Measurements from ENCODE around the gene TJAP1.

The TJAP1 gene, protein sequence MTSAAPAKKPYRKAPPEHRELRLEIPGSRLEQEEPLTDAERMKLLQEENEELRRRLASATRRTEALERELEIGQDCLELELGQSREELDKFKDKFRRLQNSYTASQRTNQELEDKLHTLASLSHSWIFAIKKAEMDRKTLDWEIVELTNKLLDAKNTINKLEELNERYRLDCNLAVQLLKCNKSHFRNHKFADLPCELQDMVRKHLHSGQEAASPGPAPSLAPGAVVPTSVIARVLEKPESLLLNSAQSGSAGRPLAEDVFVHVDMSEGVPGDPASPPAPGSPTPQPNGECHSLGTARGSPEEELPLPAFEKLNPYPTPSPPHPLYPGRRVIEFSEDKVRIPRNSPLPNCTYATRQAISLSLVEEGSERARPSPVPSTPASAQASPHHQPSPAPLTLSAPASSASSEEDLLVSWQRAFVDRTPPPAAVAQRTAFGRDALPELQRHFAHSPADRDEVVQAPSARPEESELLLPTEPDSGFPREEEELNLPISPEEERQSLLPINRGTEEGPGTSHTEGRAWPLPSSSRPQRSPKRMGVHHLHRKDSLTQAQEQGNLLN

GRCh38 chr6:43477235-43478007 lies at the start of gene TJAP1:
TSS of gene TJAP1 (plus strand) at chr6:43477570. CDS start at chr6:43499002, 21,432 bp downstream.
- peak; percentile 84 for DNase-seq

- peak; percentile 17 for DNase-seq
Measured at GRCh38 chr6:43428112-43428570, 49.2 kb upstream of the TJAP1 start.

DNA sequence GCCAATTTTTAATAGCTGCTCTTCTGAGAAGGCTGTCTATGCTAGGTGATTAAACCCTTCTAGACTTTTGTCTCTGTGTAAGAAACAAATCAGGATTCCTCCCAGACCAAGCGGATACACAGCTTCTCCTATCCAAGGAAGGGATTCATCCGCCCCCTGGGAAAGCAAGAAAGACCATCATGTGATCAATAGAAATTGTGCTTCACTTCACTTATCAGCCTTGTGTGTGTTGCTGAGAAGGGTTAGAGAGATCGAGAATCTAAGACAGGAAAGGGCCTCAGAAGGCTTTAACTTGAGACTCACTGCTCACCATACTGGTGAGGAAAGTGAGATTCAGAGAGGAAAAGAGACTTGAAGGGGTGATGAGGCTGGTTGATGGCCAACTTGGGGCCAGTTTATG lies 48.5 kb upstream of the TJAP1 start:
- DNase-seq: peak; percentile 11

- DNase-seq: no peak
Measured at GRCh38 chr6:43432009-43432945, 45.1 kb upstream of the TJAP1 start.

DNA sequence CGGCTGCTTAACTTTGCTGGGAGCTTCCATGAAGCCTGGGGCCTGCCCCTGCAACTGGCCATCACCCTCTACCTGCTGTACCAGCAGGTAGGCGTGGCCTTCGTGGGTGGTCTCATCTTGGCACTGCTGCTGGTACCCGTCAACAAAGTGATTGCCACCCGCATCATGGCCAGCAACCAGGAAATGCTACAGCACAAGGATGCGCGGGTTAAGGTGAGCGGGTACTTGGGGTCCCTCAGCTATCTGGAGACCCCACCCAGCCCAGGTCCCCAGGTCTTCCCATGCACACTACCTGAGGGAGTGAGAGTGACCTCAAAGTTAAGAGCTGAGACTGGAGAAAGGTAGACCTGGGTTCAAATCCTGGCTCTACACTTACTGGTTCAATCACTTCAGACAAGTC lies 44.2 kb upstream of the TJAP1 start:
- no peak for DNase-seq

DNA sequence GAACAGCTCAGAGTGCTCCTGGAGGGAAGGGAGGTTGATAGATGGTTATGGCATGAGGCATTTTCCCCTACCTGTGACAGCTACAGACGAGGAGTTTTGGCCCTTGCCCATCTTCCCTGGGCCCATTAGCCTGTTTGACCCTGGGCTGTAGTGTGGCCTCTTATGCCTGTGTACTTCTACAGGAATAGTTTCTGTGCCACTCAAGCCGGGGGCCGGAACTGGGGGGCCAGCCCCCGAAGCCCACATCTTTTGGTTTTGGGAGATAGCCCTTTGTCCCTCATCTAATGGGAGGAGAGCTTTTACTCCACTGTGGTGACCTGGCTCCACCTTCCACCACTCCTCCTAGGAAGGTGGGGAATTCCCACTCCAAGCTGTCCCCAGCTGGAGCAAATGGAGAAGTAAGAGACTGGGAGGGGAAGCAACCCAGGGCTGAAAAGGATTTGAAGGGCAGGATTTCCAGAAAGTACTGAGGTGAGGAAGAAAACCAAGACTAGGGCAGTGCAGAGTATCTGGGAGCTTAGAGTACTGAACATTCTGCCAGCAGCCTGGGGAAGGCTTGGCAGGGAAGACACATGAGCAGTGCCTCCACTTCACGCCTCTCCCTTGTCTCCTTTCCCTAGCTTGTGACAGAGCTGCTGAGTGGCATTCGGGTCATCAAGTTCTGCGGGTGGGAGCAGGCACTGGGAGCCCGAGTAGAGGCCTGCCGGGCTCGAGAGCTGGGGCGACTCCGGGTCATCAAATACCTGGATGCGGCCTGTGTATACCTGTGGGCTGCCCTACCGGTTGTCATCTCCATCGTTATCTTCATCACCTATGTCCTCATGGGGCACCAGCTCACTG lies 43.1 kb upstream of the TJAP1 start:
- DNase-seq: no peak

GRCh38 chr6:43434943-43435342 lies 42.4 kb upstream of the TJAP1 start:
- DNase-seq: no peak

GRCh38 chr6:43435682-43436437 lies 41.5 kb upstream of the TJAP1 start:
- no peak for DNase-seq

DNA sequence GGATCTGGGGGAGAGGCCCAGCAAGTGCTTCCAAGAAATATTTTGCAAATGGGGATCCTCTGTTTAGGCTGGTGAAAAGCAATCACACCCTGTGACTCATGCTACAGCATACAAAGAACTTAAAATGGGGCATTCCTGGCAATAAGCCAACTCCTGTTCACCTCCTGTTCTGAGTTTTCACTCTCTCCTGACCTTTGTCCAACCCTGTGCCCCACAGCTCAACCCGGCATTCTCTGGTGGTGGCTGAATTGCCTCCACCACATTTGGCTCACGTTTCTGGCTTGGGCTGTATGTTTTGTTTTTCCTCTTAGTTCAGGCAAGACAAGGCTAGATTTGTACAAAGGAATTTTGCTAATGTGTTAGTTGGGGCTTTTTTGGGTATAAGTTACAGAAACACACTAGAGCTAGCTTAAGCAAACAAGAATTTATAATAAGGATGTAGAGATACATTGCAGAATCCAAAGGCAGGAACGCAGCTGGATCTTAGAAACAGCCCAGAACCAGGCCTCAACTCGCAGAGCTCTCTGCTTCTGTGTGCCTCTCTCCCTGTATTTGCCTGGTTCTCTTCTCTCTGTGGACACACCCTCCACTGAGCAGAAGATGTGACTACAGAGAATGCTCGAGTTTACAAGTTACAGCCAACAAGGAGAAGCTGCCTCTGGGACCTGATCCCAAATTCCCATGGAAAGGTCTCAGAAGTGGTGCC lies 40.6 kb upstream of the TJAP1 start:
- DNase-seq: no peak

DNA sequence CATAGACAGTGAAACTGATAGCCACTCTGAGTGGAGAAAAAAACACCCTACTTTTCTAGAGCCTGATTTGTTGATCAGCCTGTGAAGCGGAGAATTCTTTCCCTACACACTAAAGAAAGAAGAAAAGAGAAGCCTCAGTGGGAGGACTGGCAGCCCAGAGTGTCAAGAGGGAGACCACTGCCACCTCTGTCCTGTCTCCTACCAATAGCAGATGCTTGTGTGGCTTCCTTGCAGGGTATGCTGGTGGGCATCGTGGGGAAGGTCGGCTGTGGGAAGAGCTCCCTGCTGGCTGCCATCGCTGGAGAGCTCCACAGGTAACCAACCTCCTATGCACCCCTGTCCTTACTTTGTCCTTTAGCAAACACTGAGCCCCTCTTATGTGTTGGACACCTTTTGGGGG lies 39.7 kb upstream of the TJAP1 start:
- no peak for DNase-seq

- DNase-seq: no peak
Measured at GRCh38 chr6:43442935-43443334, 34.4 kb upstream of the TJAP1 start.

GRCh38 chr6:43444036-43444435 lies 33.3 kb upstream of the TJAP1 start:
- no peak for DNase-seq

- DNase-seq: no peak
Measured at GRCh38 chr6:43444582-43444981, 32.8 kb upstream of the TJAP1 start.

DNA sequence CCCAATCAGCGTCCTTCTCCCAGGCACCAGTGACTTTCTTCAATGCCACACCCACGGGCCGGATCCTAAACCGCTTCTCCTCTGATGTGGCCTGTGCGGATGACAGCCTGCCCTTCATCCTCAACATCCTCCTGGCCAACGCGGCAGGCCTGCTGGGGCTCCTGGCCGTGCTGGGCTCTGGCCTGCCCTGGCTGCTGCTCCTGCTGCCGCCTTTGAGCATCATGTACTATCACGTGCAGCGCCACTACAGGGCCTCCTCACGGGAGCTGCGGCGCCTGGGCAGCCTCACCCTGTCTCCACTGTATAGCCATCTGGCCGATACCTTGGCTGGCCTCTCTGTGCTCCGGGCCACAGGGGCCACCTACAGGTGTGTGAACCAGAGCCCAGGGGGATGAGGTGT lies 31.8 kb upstream of the TJAP1 start:
- no peak for DNase-seq

DNA sequence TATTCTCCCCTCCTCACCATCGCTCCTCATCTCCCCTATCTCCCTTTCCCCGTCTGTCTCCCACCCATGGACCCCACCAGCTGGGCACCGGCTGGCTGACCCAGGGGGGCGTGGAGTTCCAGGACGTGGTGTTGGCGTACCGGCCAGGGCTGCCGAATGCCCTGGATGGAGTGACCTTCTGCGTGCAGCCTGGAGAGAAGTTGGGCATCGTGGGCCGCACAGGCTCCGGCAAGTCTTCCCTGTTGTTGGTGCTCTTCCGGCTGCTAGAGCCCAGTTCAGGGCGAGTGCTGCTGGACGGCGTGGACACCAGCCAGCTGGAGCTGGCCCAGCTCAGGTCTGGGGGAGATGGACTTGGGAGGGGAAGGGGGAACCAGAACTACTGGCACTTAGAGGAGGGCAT lies 29.8 kb upstream of the TJAP1 start:
- no peak for DNase-seq

GRCh38 chr6:43448916-43449315 lies 28.5 kb upstream of the TJAP1 start:
- DNase-seq: no peak

DNA sequence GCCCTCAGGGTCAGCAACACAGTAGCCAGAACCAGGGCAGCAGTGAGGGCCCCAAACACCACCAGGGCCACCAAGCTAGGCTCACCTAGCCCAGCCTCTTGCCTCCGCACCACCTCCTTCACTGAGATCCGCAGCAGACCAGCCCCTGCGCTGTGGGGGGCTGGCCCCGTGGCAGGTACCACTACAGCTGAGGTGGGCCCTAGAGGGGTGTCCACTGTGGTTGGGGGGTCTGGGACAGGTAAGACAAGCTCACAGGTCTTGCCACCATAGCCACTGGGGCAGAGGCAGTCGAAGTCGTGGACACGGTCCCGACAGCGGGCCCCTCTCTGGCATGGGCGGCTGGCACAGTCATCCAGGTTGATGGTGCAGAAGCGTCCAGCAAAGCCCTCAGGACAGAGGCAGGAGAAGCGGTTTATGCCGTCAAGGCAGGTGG lies 26.7 kb upstream of the TJAP1 start:
- no peak for DNase-seq

- no peak for DNase-seq
Measured at GRCh38 chr6:43451348-43451747, 26.0 kb upstream of the TJAP1 start.

- no peak for DNase-seq
Measured at GRCh38 chr6:43451939-43452338, 25.4 kb upstream of the TJAP1 start.

- no peak for DNase-seq
Measured at GRCh38 chr6:43452896-43453295, 24.5 kb upstream of the TJAP1 start.

Measured in hematopoietic multipotent progenitor cell treated with erythropoietin and hydrocortisone succinate and interleukin-3 and kit ligand, for 8 days (in vitro differentiated cells).